ENCODE data around the gene DENND4A.
"Not testable (repeated sequence)": the region's sequence is repeated elsewhere in the genome, so short reads cannot be mapped to it uniquely, and the experiment has no call there.

The DENND4A gene

GRCh38 chr15:65789105-65789504 is 3.0 kb downstream of the DENND4A start:
- DNase-seq (ENCODE audit: low read depth), result no peak

- DNase-seq (ENCODE audit: low read depth), result no peak
Observed at GRCh38 chr15:65787260-65787659, 4.8 kb downstream of the DENND4A start.

GRCh38 chr15:65785151-65785550 is 6.9 kb downstream of the DENND4A start:
- DNase-seq (ENCODE audit: low read depth), result no peak

GRCh38 chr15:65783872-65784271 is 8.2 kb downstream of the DENND4A start:
- no peak for DNase-seq (ENCODE audit: low read depth)

- no peak for DNase-seq (ENCODE audit: low read depth)
Observed at GRCh38 chr15:65782096-65782495, 10.0 kb downstream of the DENND4A start.

GRCh38 chr15:65778701-65779100 is 13.4 kb downstream of the DENND4A start:
- not testable (repeated sequence) for DNase-seq (ENCODE audit: low read depth)

- no peak for DNase-seq (ENCODE audit: low read depth)
Observed at GRCh38 chr15:65778269-65778668, 13.8 kb downstream of the DENND4A start.

- DNase-seq (ENCODE audit: low read depth), result no peak
Observed at GRCh38 chr15:65777843-65778242, 14.2 kb downstream of the DENND4A start.

GRCh38 chr15:65777053-65777452 is 15.0 kb downstream of the DENND4A start:
- no peak for DNase-seq (ENCODE audit: low read depth)

GRCh38 chr15:65773386-65774111 is 18.5 kb downstream of the DENND4A start:
- DNase-seq (ENCODE audit: low read depth), result no peak

GRCh38 chr15:65772930-65773329 is 19.2 kb downstream of the DENND4A start:
- no peak for DNase-seq (ENCODE audit: low read depth)

GRCh38 chr15:65771870-65772269 is 20.2 kb downstream of the DENND4A start:
- DNase-seq (ENCODE audit: low read depth), result no peak

GRCh38 chr15:65769482-65769881 is 22.6 kb downstream of the DENND4A start:
- DNase-seq (ENCODE audit: low read depth), result no peak

GRCh38 chr15:65767895-65768294 is 24.2 kb downstream of the DENND4A start:
- no peak for DNase-seq (ENCODE audit: low read depth)

GRCh38 chr15:65767264-65767595 is 24.9 kb downstream of the DENND4A start:
- DNase-seq (ENCODE audit: low read depth), result no peak

GRCh38 chr15:65766422-65767263 is 25.4 kb downstream of the DENND4A start:
- DNase-seq (ENCODE audit: low read depth), result no peak

- no peak for DNase-seq (ENCODE audit: low read depth)
Observed at GRCh38 chr15:65765106-65765505, 27.0 kb downstream of the DENND4A start.

GRCh38 chr15:65762914-65763787 is 28.9 kb downstream of the DENND4A start:
- DNase-seq (ENCODE audit: low read depth), result no peak

GRCh38 chr15:65762399-65762798 is 29.7 kb downstream of the DENND4A start:
- DNase-seq (ENCODE audit: low read depth), result no peak

- no peak for DNase-seq (ENCODE audit: low read depth)
Observed at GRCh38 chr15:65761210-65761926, 30.7 kb downstream of the DENND4A start.

- no peak for DNase-seq (ENCODE audit: low read depth)
Observed at GRCh38 chr15:65759441-65759840, 32.7 kb downstream of the DENND4A start.

- no peak for DNase-seq (ENCODE audit: low read depth)
Observed at GRCh38 chr15:65758242-65758641, 33.9 kb downstream of the DENND4A start.

Measured in T-helper 22 cell (primary cell).